ENCODE data around the gene PRKCSH.

The PRKCSH gene

GRCh38 chr19:11481534-11482383 is 46.3 kb downstream of the PRKCSH start:
- H3K27me3 ChIP-seq (ENCODE audit: low read depth), result peaks cover 15% of the 10 kb centered on the region
- no peaks in the 10 kb centered on the region for H3K36me3 ChIP-seq (replicated peaks)
- DNase-seq (ENCODE audit: low spot score in 2 of 2), result peak in 1 of 2 experiments; percentile 38
- in situ Hi-C loops (cut with MboI; ENCODE audit: low sequenced_read_pairs), result loop anchor here (10.0 kb wide), 1 partner anchor 187 kb away; the partner anchor contains the start of gene TSPAN16
- H3K9me3 ChIP-seq, result no peaks in the 10 kb centered on the region
- peak overlapping the region; percentile 6; the same call in 1 of the 2 replicates for H3K4me3 ChIP-seq
- H3K4me1 ChIP-seq, result peaks cover 5% of the 10 kb centered on the region

GRCh38 chr19:11482384-11483050 is 47.1 kb downstream of the PRKCSH start:
- Histone ChIP-seq H3K27me3 (ENCODE audit: low read depth) (peaks cover 15% of the 10 kb centered on the region), H3K36me3 (replicated peaks) (no peaks in the 10 kb centered on the region), H3K9me3 (no peaks in the 10 kb centered on the region), H3K4me1 (peaks cover 5% of the 10 kb centered on the region), H3K4me3 (peak overlapping the region; percentile 6; the same call in 1 of the 2 replicates)
- peak; percentile 57 to 90 for DNase-seq (ENCODE audit: low spot score in 2 of 2)
- in situ Hi-C loops (cut with MboI; ENCODE audit: low sequenced_read_pairs), result loop anchor here (10.0 kb wide), 1 partner anchor 188 kb away; the partner anchor contains the start of gene TSPAN16

- peaks cover 15% of the 10 kb centered on the region for H3K27me3 ChIP-seq (ENCODE audit: low read depth)
- no peak for DNase-seq (ENCODE audit: low spot score in 2 of 2)
- H3K9me3 ChIP-seq, result no peaks in the 10 kb centered on the region
- H3K4me1 ChIP-seq, result peaks cover 5% of the 10 kb centered on the region
- no peaks in the 10 kb centered on the region for H3K36me3 ChIP-seq (replicated peaks)
- H3K4me3 ChIP-seq, result no peak overlapping the region
- in situ Hi-C loops (cut with MboI; ENCODE audit: low sequenced_read_pairs), result loop anchor here (10.0 kb wide), 1 partner anchor 189 kb away; the partner anchor contains the start of gene TSPAN16
Observed at GRCh38 chr19:11483366-11484111, 48.1 kb downstream of the PRKCSH start.

- in situ Hi-C loops (cut with MboI; ENCODE audit: low sequenced_read_pairs), result loop anchor here (10.0 kb wide), 1 partner anchor 191 kb away; the partner anchor contains the start of gene TSPAN16
- peaks cover 5% of the 10 kb centered on the region for H3K4me1 ChIP-seq
- no peak overlapping the region for H3K4me3 ChIP-seq
- H3K9me3 ChIP-seq, result no peaks in the 10 kb centered on the region
- H3K27me3 ChIP-seq (ENCODE audit: low read depth), result peaks cover 15% of the 10 kb centered on the region
- no peaks in the 10 kb centered on the region for H3K36me3 ChIP-seq (replicated peaks)
- no peak for DNase-seq (ENCODE audit: low spot score in 2 of 2)
Observed at GRCh38 chr19:11485245-11485837, 49.9 kb downstream of the PRKCSH start.

- H3K4me1 ChIP-seq, result peaks cover 5% of the 10 kb centered on the region
- no peaks in the 10 kb centered on the region for H3K9me3 ChIP-seq
- no peak for DNase-seq (ENCODE audit: low spot score in 2 of 2)
- in situ Hi-C loops (cut with MboI; ENCODE audit: low sequenced_read_pairs), result loop anchor here (10.0 kb wide), 1 partner anchor 192 kb away; the partner anchor contains the start of gene TSPAN16
- no peak overlapping the region for H3K4me3 ChIP-seq
- no peaks in the 10 kb centered on the region for H3K36me3 ChIP-seq (replicated peaks)
- peaks cover 6% of the 10 kb centered on the region for H3K27me3 ChIP-seq (ENCODE audit: low read depth)
Observed at GRCh38 chr19:11486661-11487503, 51.4 kb downstream of the PRKCSH start.

- Histone ChIP-seq H3K36me3 (replicated peaks) (no peaks in the 10 kb centered on the region), H3K9me3 (no peaks in the 10 kb centered on the region), H3K4me1 (no peaks in the 10 kb centered on the region), H3K27me3 (ENCODE audit: low read depth) (no peaks in the 10 kb centered on the region), H3K4me3 (no peak overlapping the region)
- in situ Hi-C loops (cut with MboI; ENCODE audit: low sequenced_read_pairs), result loop anchor here (10.0 kb wide), 1 partner anchor 195 kb away; the partner anchor contains the start of gene TSPAN16
- no peak for DNase-seq (ENCODE audit: low spot score in 2 of 2)
Observed at GRCh38 chr19:11489378-11489777, 53.9 kb downstream of the PRKCSH start.

- DNase-seq (ENCODE audit: low spot score in 2 of 2), result no peak
- peaks cover 7% of the 10 kb centered on the region for H3K36me3 ChIP-seq (replicated peaks)
- no peaks in the 10 kb centered on the region for H3K4me1 ChIP-seq
- H3K9me3 ChIP-seq, result no peaks in the 10 kb centered on the region
- in situ Hi-C loops (cut with MboI; ENCODE audit: low sequenced_read_pairs), result no loop called here
- no peak overlapping the region for H3K4me3 ChIP-seq
- no peaks in the 10 kb centered on the region for H3K27me3 ChIP-seq (ENCODE audit: low read depth)
Observed at GRCh38 chr19:11494634-11495285, 59.3 kb downstream of the PRKCSH start.

GRCh38 chr19:11495481-11495880 is 60.0 kb downstream of the PRKCSH start:
- Histone ChIP-seq H3K27me3 (ENCODE audit: low read depth) (no peaks in the 10 kb centered on the region), H3K36me3 (replicated peaks) (peaks cover 7% of the 10 kb centered on the region), H3K9me3 (no peaks in the 10 kb centered on the region), H3K4me1 (no peaks in the 10 kb centered on the region), H3K4me3 (no peak overlapping the region)
- no peak for DNase-seq (ENCODE audit: low spot score in 2 of 2)
- in situ Hi-C loops (cut with MboI; ENCODE audit: low sequenced_read_pairs), result no loop called here

GRCh38 chr19:11495885-11496284 is 60.5 kb downstream of the PRKCSH start:
- Histone ChIP-seq H3K27me3 (ENCODE audit: low read depth) (no peaks in the 10 kb centered on the region), H3K9me3 (no peaks in the 10 kb centered on the region), H3K36me3 (replicated peaks) (peaks cover 7% of the 10 kb centered on the region), H3K4me3 (no peak overlapping the region), H3K4me1 (no peaks in the 10 kb centered on the region)
- no peak for DNase-seq (ENCODE audit: low spot score in 2 of 2)
- in situ Hi-C loops (cut with MboI; ENCODE audit: low sequenced_read_pairs), result no loop called here

GRCh38 chr19:11496391-11497163 is 61.1 kb downstream of the PRKCSH start:
- peaks cover 7% of the 10 kb centered on the region for H3K36me3 ChIP-seq (replicated peaks)
- H3K4me3 ChIP-seq, result no peak overlapping the region
- DNase-seq (ENCODE audit: low spot score in 2 of 2), result peak; percentile 57 to 88
- in situ Hi-C loops (cut with MboI; ENCODE audit: low sequenced_read_pairs), result no loop called here
- no peaks in the 10 kb centered on the region for H3K4me1 ChIP-seq
- H3K9me3 ChIP-seq, result no peaks in the 10 kb centered on the region
- H3K27me3 ChIP-seq (ENCODE audit: low read depth), result no peaks in the 10 kb centered on the region

- Histone ChIP-seq H3K4me1 (no peaks in the 10 kb centered on the region), H3K4me3 (no peak overlapping the region), H3K36me3 (replicated peaks) (peaks cover 7% of the 10 kb centered on the region), H3K27me3 (ENCODE audit: low read depth) (no peaks in the 10 kb centered on the region), H3K9me3 (no peaks in the 10 kb centered on the region)
- DNase-seq (ENCODE audit: low spot score in 2 of 2), result no peak
- in situ Hi-C loops (cut with MboI; ENCODE audit: low sequenced_read_pairs), result no loop called here
Observed at GRCh38 chr19:11499220-11499726, 63.8 kb downstream of the PRKCSH start.
